ENCODE measurements around the gene DZIP1.
A peak's percentile ranks its signal among the peaks of the same experiment; 100 is the strongest.
"Not testable (repeated sequence)": the region's sequence is repeated elsewhere in the genome, so short reads cannot be mapped to it uniquely, and the experiment has no call there.

The DZIP1 gene

DNA sequence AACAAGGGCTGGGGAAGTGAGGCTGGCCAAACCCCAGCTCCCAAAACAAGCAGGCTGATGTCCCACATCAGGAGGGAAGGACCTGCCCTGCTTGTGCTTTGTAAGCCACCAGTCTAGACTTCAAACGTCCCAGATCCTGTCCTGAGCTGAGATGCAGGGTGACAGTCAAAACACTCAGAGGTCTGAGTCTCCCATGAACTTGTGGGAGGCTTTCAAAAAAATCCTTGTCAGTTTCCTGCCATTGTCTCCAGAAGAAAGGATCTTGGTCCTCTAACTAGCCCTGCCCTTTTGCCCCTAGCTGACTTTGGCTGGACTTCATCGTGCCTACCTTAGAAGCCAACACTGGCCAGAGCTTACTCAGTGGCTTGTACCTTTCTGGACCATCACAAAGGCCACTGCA lies 43.3 kb downstream of the DZIP1 start:
- no peak for DNase-seq (ENCODE audit: low spot score)

DNA sequence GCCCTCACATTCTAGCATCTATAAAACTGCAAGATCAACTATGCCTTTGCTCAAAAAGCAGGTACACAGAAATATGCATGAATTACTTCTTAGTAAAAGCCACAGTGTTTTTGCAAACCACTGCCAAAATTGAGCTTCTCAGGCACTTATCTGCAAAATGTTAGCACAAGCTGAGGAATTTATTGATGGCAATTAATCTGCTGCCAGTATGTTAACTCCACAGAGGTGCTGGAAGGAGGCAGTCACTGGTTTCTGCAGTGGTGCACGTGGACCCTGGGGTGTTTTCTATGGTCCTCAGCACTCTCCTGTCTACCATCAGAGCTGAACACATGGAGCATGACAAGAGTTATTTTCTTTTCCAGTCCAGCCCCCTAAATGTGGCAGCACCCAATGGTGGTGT lies 47.8 kb downstream of the DZIP1 start:
- DNase-seq (ENCODE audit: low spot score) = no peak

DNA sequence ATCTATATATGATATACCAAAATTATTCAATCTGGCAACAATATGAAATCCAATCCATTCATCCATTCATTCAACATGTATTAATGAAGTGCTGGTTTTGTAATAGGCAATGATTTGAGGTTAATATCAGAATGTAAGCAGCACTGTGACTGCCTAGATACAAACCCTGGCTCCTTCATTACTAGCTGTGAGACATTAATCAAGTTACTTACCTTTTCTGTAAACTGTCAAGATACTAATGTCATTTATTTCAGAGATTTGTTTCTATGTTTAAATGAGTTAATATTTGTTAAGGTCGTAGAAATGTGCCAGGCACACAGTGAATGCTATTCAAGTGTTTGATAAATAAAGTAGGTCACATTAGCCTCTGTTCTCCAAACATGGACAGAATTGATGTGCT lies 51.0 kb downstream of the DZIP1 start:
- DNase-seq (ENCODE audit: low spot score) = no peak

DNA sequence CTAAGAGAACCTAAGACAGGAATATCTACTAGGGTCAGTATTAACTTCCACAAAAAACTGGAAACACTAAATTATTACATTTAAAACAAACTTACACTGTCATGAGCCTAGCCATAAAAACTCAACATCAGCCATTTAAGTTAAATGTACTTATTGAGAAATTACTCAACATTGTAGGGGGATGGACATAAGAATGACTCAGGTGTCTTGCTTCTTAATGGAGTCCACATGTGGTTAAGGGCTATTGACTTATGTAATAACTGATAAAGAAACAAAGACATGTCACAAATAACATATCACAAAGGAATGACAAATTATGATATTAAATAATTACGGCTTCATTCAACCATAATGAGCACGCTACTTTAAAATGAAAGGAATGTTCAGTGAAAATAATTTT lies 55.8 kb downstream of the DZIP1 start:
- DNase-seq (ENCODE audit: low spot score) = no peak

DNA sequence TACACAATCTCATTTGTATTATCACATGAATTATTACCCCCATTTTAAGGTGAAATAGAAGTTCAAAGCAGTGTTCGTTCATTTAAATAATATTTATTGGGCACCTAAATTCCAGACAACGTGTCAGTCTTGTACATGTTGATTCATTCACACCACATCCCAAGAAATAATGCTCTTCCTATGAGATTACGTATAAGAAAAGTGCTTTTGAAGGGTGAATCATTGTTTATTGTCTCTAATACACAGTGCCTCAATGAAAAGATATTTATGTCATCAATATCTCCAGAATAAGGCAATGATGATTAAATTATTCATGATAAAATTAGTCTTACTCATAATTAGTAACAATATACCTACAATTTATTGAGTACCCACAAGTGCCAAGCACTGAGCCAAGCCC lies 56.4 kb downstream of the DZIP1 start:
- DNase-seq (ENCODE audit: low spot score) = no peak

DNA sequence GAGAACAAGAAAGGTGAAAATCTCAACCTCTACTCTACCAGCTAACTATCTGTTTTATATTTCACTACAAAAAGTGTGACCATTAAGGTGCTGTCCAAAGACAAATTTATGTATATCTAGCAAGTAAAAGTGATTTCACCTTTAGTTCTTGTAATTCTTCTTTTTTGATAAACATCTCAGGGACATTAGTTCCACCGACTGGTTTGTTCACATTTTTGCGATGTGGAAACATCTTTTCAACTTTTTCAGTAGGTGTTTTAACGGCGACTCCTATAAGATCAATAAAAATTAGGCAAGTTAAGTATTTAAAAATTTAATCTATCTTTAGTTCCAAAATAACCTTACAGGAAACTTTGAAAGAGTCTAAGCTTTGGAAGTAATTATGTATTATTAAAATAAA lies 58.6 kb downstream of the DZIP1 start:
- no peak for DNase-seq (ENCODE audit: low spot score)

DNA sequence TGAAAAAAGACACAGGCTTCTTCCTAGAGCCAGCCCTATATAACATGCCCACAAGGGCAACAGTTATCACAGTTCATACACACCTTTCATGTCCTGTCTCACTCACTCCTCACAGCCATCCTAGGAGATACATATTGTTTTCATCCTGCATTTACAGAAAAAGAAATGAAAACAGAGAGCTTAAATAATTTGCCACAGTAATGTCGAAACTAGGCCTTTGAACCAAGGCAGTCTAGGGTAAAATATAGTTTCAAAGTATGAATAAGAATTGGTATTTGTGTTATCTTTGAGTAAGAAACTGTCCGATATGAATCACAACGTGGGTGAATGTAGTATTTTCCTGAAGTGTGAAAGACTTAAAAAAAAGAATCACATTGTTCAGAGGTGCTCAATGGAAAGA lies 65.2 kb downstream of the DZIP1 start:
- DNase-seq (ENCODE audit: low spot score) = no peak

DNA sequence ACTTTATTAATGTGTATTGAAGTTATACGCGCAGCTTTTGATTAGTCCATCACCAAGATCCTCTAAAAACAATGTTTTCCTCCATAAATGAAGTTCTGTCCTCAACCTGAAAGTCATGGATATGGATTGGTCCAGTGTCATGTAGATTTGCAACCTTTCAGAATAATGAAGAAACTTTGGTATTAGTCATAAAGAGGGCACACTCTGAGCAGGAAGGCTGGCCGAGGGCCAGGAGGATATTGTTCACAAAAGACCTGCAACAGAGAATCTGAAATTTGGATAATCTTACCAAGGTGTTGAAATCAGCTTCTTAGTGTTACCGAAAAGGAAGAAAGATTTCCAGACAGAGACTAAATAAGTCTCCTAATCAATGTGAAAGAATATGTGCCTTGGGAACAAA lies 71.3 kb downstream of the DZIP1 start:
- DNase-seq (ENCODE audit: low spot score) = peak; percentile 38

DNA sequence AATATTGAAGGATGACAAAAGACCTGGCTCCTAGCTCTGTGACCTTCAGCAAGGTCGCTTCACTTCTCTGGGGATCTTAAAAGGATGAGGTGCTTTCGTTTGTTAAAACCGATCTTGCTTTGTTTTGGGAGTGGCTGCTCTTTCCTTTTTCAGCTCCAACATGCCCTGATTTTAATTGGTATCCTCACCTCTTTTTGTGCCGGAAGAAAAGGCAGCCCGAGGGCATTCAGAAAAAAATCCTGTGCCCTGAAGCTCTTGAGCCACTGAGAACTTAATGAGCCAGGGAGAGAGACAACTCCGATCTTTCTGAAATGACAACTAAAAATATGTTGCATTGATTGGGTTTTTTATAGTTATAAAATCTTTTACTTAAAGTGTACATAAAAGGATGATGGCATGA lies 72.6 kb downstream of the DZIP1 start:
- DNase-seq (ENCODE audit: low spot score) = no peak

DNA sequence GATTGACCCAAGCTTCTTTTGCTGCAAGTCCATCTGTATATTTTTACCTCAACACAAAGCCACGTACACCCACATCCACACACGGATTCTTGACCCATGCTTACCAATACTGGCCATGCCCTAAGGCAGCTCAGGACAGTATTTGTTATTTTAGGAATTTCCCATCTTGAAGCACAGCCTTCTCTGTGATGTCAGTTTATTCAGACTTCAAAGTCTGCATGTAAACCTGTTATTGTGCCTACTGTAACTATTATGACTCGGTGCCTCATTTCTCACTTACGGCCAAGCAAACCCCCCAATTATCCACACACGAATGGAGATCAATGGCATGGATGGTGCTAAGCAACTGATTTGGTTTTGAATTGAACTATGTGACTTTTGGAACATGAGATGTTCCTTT lies 74.5 kb downstream of the DZIP1 start:
- no peak for DNase-seq (ENCODE audit: low spot score)

DNA sequence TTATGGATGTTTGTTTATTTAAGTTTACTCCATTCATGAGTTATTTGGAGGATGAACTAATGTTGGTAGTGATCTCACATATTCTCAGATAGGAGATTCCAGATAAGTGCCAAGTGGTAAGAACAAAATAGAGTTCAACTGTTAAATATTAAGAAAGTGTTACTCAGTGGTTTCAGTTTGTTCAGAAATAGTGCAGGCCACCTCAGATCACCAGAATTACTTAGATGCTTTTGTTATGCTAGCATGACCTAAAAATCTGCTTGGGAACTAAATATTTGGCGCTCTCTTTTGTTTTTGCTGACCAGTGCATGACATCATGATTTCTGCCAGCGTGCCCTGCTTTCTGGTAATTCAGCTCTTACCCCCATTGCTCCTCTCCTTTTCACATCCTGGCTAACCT lies 76.4 kb downstream of the DZIP1 start:
- peak; percentile 28 for DNase-seq (ENCODE audit: low spot score)

DNA sequence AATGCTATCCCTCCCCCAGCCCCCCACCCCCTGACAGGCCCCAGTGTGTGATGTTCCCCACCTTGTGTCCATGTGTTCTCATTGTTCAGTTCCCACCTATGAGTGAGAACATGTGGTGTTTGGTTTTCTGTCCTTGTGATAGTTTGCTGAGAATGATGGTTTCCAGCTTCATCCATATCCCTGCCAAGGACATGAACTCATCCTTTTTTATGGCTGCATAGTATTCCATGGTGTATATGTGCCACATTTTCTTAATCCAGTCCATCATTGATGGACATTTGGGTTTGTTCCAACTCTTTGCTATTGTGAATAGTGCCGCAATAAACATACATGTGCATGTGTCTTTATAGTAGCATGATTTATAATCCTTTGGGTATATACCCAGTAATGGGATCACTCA lies 78.7 kb downstream of the DZIP1 start:
- not testable (repeated sequence) for DNase-seq (ENCODE audit: low spot score)

DNA sequence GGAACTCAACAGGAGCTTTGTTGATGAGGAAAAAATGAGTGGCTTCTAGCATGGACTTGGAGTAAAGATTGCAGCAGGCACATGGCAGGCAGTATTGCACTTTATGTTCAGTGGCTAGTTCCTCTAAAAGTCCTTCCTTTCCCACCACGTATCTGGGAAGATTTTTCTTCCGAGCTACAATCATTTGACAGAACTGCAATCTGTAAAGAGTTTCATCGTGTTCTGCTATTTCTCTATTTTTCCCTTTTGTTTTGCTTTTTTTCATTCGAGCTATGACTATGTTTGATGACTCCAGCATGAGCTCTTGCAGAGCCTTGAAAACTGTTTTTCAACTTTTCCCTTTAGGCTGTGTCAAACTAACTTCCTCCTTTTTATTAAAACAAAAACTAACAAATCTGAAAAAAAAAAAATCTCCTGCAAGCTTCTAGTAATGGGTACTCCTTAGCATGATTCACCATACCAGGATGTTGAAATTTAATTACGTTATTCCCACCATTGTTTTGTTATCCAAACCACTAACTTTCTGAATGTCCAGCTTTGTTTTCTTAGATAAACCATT lies 79.7 kb downstream of the DZIP1 start:
- peak; percentile 48 for DNase-seq (ENCODE audit: low spot score)

DNA sequence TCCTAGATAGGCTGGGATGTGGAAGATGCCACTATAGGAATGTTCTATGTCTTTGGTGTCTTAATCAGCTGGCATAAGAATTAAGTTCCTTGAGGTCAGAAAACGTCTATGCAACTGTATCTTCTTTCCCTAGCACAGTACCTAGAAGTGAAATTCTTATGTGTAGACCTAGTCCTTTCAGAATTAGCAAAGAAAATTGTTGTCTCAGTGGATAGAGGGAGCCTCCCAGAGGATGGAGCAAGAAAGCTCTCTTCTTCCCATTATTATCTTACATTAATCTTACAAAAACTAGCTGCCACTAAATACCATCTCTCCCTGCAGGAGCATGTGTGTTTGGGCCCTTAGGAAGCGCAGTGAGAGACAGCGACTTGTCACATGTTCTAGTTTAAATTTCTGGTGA lies 80.4 kb downstream of the DZIP1 start:
- no peak for DNase-seq (ENCODE audit: low spot score)

DNA sequence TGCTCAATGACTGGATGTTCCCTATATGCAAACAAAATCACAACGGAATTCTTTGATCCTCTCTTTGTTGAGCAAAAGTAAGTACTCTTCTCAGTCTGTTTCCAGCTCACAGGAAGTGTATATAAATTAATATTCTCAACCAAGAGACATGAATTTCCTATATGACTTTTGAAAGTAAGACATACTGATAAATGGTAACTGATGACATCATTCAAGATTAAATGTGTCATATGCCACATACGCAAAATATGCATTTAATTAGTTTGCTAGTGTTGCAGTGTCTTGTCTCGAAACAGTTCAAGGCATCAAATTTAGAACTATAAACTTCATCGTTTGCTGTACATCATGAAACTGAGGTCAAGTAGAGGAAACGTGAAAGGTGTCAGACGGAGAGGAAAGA lies 84.1 kb downstream of the DZIP1 start:
- no peak for DNase-seq (ENCODE audit: low spot score)

DNA sequence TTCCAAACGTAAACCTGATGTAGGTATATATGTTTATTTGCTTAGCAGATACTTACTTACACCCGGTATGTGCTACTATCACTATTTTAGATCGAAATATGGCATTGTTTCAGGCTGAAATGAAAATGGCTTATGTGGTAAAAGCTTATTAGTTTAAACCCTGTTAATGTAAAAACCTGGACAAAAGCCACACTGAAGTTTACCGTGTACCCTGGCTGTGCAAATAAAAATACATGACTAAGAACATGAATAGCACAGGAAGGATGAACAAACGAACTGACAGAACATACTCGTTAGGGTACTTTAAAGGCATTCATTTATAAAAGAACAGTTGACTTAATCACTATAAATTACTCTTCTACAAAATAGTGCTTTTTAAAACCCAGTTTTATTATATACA lies 85.4 kb downstream of the DZIP1 start:
- DNase-seq (ENCODE audit: low spot score) = no peak

DNA sequence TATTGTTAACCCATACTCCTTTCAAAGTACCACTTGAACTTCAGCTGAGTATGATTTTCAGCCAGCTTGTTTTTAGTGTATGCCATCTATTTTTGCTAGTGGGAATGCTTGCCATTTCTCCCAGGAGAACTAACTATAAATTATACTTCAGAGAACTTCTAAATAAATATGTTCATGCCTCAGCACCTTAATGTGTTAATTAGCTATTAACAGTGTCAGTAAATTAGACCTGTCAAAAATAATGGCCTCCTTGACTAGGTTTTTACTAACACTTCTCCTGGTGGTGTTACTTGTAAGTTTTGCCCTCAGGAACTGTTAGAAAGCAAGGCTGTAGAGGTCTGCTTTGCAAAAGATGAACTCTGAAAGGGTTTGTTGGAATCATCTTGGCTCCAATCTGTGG lies 87.5 kb downstream of the DZIP1 start:
- no peak for DNase-seq (ENCODE audit: low spot score)

DNA sequence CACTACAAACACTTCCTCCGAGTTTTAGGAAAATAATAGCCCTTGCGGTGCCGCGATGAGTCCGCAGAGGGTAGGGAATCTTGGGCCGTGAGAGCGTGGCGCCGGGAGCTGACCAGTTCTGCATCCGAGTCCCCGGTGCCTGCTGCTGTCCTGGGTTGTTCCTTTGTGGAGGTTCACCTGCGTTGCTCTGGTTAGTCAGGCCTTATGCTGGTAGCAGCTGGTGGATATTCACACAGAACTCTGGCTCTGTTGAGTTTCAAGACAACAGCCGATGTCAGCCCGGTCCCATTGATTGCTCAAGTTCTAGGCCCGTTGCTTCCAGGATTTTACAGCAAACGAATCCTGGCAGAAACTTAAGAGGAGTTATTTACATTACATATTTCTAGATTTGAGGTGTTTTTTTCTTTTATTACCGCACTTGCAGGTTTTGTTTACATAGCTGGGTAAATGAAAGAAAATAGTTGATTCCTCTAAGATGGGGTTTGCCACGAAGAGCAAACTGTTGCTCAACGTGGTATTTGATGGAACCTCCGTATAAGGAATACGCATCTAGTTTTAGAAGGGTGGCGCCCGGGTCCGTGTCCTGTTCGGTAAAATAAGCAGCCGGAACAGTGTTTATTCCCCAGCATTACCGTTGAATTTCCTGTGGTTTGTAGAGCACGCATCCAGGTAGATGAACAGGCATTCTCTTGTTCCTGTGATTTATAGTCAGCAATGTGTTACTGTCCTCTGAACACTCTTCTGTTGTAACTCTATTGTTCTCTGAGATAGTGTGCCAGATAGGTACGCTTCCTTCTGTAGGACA lies 90.7 kb downstream of the DZIP1 start:
- DNase-seq (ENCODE audit: low spot score) = no peak

DNA sequence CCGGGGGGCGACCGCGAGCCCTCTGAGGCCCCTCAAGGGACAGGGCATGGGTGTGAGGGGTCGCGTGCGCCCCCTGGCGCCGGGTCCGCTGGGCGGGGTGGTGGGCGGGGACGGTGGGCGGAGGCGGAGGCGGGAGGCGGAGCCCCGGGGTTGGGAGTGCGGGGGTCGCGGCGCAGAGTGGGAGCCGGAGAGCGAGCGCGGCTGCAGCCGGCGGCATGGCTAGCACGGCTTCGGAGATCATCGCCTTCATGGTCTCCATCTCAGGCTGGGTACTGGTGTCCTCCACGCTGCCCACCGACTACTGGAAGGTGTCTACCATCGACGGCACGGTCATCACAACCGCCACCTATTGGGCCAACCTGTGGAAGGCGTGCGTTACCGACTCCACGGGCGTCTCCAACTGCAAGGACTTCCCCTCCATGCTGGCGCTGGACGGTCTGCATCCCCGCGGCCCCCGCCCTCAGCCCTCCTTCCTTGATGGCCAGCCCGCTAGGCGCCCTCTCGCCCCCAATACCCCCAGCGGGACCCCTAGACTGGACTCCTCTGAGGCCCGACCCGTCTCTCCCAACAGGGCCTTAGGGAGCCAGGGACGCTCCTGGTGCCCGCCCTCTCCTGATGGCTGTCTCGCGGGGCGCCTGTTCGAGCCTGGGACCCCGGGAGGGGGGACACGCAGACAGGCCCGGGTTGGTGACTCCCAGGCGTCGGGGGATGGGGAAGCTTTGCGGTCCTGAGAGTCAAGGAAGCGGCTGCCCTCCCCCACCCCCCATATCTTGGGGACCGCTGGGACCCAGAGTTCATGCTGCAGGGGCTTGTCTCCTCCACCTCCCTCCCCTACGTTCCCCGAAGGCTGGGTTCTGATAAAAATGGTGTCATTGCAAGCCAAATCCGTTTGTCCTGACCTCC lies 91.7 kb downstream of the DZIP1 start, which contains the start of gene CLDN10:
Gene CLDN10 (plus strand): TSS at position 182 of the 903 bp plus-strand sequence. CDS start 34 bp downstream, at position 216.
- no peak for DNase-seq (ENCODE audit: low spot score)

DNA sequence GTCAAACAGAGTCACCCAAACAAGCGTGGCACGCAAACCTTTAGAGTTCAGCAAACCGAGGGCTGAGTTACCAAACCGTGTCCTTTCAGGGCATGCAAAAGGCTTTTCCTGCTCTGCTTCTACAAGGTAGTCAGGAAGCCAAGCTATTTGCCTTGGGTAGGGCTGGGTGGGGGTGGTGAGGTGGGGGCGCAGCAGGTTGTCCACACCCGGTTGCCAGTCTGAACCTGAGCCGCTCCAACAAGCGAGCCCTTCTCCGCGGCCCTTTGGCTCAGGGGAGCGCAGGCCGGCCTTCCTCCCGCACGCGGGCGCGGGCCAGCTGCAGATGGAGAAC lies 92.3 kb downstream of the DZIP1 start:
- no peak for DNase-seq (ENCODE audit: low spot score)

DNA sequence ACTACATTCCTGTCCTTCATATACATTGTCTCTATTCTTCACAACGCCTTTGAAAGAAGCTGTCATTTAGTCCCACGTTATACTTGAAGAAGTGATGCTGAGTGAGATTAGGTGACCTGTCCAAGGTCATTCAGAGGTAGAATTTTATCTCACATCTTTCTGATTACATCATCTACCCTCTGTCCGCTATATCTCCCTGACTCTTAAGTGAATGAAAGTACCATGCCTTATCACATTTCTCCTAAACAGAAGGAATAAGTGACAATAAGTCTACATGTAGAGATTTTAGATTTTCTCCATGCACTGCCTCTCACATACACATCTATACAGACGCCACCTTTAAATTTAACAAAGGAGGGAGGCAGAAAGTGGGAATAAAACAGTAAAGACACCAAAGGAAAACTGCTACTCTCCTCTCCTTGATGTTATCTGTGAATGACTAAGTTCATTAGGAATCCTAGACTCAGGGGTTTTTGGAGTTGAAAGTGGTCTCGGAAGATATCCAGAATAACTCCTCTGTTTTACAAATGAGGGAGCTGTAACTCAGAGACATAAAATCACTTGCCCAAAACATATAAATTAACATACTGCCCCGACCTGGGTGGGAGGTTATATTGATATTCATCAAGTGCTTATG lies 96.9 kb downstream of the DZIP1 start:
- no peak for DNase-seq (ENCODE audit: low spot score)

DNA sequence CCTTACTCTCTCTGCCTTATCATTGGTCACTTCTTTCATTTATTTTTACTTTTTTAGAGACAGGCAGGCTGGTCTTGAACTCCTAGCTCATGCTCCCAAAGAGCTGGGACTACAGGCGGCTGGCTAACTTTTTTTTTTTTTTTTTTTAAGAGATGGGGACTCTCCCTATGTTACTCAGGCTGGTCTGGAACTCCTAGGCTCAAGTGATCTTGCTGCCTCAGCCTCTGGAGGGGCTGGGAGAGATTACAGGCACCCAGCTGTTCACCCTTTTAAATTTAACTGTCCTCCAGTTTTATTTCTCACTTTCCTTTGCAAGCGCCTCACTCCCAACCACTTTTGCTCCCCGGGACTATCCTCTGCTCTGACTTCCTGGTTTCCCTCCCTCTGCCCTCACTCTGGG lies 97.6 kb downstream of the DZIP1 start:
- no peak for DNase-seq (ENCODE audit: low spot score)

DNA sequence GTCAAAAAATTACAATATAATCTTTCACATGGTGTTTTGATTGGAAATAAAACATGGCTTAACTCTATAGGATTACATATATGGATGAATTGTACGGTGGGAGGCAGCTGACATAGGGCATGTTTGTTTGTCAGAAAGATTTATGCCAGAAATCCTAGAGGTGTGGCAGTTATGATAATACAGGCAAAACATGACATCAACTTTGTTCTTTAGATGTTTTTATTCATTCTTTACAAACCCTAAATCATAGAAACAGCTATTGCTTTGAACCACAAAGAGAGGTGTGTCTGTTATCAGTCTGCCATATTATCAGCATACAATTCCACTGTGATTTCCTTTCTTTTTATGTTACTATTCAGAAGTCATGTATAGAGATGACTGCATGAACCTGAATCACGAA lies 100.2 kb downstream of the DZIP1 start:
- DNase-seq (ENCODE audit: low spot score) = no peak

All from kidney tubule cell (primary cell).